BJ (cell line): ENCODE data around the gene KCTD1. TPM values are rescaled to one million over a fixed set of nuclear protein-coding genes. Genes with fewer than 3 reads are reported as not detected.

Experiments
- CTCF ChIA-PET: fragments of 350-600 bp; formaldehyde crosslinking; extraction: SDS; loops from one replicate; lab custom pipeline; 2021; ENCODE audit warnings: antibody characterized with exemption, inconsistent platforms; lab: Yijun Ruan, JAX
- POLR2A ChIA-PET: fragments of 300-600 bp; sonication (Branson Sonifier 250); formaldehyde crosslinking; extraction: SDS; loops from one replicate; lab custom pipeline; 2021; ENCODE audit warnings: antibody characterized with exemption; lab: Charles Lee
- DNase-seq: peaks from one replicate; pipeline ENCODE4 v3.0.0-alpha.2; 2011; ENCODE audit warnings: low read depth
- H3K27me3 ChIP-seq: 2 replicates; pipeline ENCODE4 v1.6.0; 2011; ENCODE audit warnings: low read length; ENCODE audit not compliant: control insufficient read depth, insufficient read depth
- H3K36me3 ChIP-seq: 2 replicates; pipeline ENCODE4 v1.5.1; 2011; ENCODE audit warnings: low read length; ENCODE audit not compliant: control insufficient read depth, insufficient read depth
- H3K4me3 ChIP-seq: 2 replicates; pipeline ENCODE4 v1.5.1; 2011; ENCODE audit warnings: low read depth, mild to moderate bottlenecking, control low read depth, low read length
- CTCF ChIP-seq: IDR thresholded peaks from 2 replicates; pipeline ENCODE4 v1.5.1; 2011; ENCODE audit warnings: low read depth, mild to moderate bottlenecking, control low read depth, inconsistent platforms, low read length, moderate library complexity; ENCODE audit not compliant: insufficient read depth
- polyA plus RNA-seq: library from polyadenylated mRNA; depleted of rRNA; stranded (reverse); fragments of >200 nt; gene quantifications from 2 replicates; pipeline ENCODE4 v1.2.3, GENCODE V29; 2011

KCTD1 gene
- polyA plus RNA-seq, 1 experiment: 9.6 TPM

- DNase-seq: no peak
Measured at GRCh38 chr18:26462355-26462754, 86.0 kb downstream of the KCTD1 start.

GRCh38 chr18:26461405-26461804, 86.9 kb downstream of the KCTD1 start:
- no peak for TF ChIP-seq CTCF
- Histone ChIP-seq H3K27me3 (no peaks in the 10 kb centered on the region), H3K4me3 (no peak overlapping the region), H3K36me3 (peaks cover 1% of the 10 kb centered on the region; the same call in 1 of the 2 replicates)
- no peak for DNase-seq
- ChIA-PET CTCF (interaction anchor here (0.8 to 1.0 kb wide), 2 partner anchors 9 to 56 kb away, joined by 3 read pairs; no protein-coding TSS in a partner anchor), POLR2A (no interaction called here)

More at GRCh38 chr18:26462355-26462754, 86.0 kb downstream of the KCTD1 start:
- no peak overlapping the region for H3K4me3 ChIP-seq
- ChIA-PET POLR2A (no interaction called here), CTCF (no interaction called here)
- TF ChIP-seq CTCF: no peak
- no peaks in the 10 kb centered on the region for H3K27me3 ChIP-seq
- H3K36me3 ChIP-seq: peaks cover 1% of the 10 kb centered on the region; the same call in 1 of the 2 replicates

GRCh38 chr18:26460449-26461091, 87.8 kb downstream of the KCTD1 start:
- CTCF ChIA-PET: interaction anchor here (0.6 to 1.3 kb wide), 4 partner anchors 8 to 95 kb away, joined by 3 read pairs; no protein-coding TSS in a partner anchor
- H3K27me3 ChIP-seq: no peaks in the 10 kb centered on the region
- no peak overlapping the region for H3K4me3 ChIP-seq
- no peak for DNase-seq
- H3K36me3 ChIP-seq: peaks cover 2% of the 10 kb centered on the region; the same call in 1 of the 2 replicates
- POLR2A ChIA-PET: interaction anchor here (0.5 kb wide), 1 partner anchor 1242 kb away, joined by 8 read pairs; no protein-coding TSS in a partner anchor
- no peak for TF ChIP-seq CTCF

GRCh38 chr18:26459884-26460283, 88.5 kb downstream of the KCTD1 start:
- CTCF ChIA-PET: interaction anchor here (1.3 kb wide), 1 partner anchor 11 kb away, joined by 3 read pairs; no protein-coding TSS in a partner anchor
- Histone ChIP-seq H3K27me3 (no peaks in the 10 kb centered on the region), H3K4me3 (no peak overlapping the region), H3K36me3 (peaks cover 2% of the 10 kb centered on the region; the same call in 1 of the 2 replicates)
- no peak for TF ChIP-seq CTCF
- POLR2A ChIA-PET: no interaction called here
- no peak for DNase-seq

- CTCF ChIA-PET: interaction anchor here (1.0 kb wide), 1 partner anchor 11 kb away, joined by 3 read pairs; no protein-coding TSS in a partner anchor
- TF ChIP-seq CTCF: no peak
- Histone ChIP-seq H3K36me3 (peaks cover 2% of the 10 kb centered on the region; the same call in 1 of the 2 replicates), H3K4me3 (no peak overlapping the region), H3K27me3 (no peaks in the 10 kb centered on the region)
- POLR2A ChIA-PET: no interaction called here
- DNase-seq: no peak
Measured at GRCh38 chr18:26459340-26459739, 89.0 kb downstream of the KCTD1 start.
